Measurements from ENCODE around the gene NEUROD2.

Gene NEUROD2

GRCh38 chr17:39581071-39581758 is 26.5 kb downstream of the NEUROD2 start:
- H3K27ac ChIP-seq: no peak overlapping the region
- no peaks in the 10 kb centered on the region for H3K9me3 ChIP-seq
- H3K4me1 ChIP-seq (ENCODE audit: control insufficient read depth in 1 of 2, insufficient read depth in 1 of 2, low read depth in 1 of 2, low read length in 1 of 2): no peaks in the 10 kb centered on the region
- TF ChIP-seq, protein P1, sequence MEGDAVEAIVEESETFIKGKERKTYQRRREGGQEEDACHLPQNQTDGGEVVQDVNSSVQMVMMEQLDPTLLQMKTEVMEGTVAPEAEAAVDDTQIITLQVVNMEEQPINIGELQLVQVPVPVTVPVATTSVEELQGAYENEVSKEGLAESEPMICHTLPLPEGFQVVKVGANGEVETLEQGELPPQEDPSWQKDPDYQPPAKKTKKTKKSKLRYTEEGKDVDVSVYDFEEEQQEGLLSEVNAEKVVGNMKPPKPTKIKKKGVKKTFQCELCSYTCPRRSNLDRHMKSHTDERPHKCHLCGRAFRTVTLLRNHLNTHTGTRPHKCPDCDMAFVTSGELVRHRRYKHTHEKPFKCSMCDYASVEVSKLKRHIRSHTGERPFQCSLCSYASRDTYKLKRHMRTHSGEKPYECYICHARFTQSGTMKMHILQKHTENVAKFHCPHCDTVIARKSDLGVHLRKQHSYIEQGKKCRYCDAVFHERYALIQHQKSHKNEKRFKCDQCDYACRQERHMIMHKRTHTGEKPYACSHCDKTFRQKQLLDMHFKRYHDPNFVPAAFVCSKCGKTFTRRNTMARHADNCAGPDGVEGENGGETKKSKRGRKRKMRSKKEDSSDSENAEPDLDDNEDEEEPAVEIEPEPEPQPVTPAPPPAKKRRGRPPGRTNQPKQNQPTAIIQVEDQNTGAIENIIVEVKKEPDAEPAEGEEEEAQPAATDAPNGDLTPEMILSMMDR (IDR thresholded peaks at IDR 0.05): no peak
- no peaks in the 10 kb centered on the region for H3K36me3 ChIP-seq
- peaks cover 42% of the 10 kb centered on the region for H3K27me3 ChIP-seq
- no peak overlapping the region for H3K4me3 ChIP-seq (ENCODE audit: low read depth in 1 of 2, low read length in 1 of 2)

GRCh38 chr17:39580082-39580468 is 27.6 kb downstream of the NEUROD2 start:
- no peaks in the 10 kb centered on the region for H3K9me3 ChIP-seq
- no peak overlapping the region for H3K27ac ChIP-seq
- no peaks in the 10 kb centered on the region for H3K4me1 ChIP-seq (ENCODE audit: control insufficient read depth in 1 of 2, insufficient read depth in 1 of 2, low read depth in 1 of 2, low read length in 1 of 2)
- TF ChIP-seq, protein P1 (IDR thresholded peaks at IDR 0.05): no peak
- peaks cover 53% of the 10 kb centered on the region for H3K27me3 ChIP-seq
- no peaks in the 10 kb centered on the region for H3K36me3 ChIP-seq
- H3K4me3 ChIP-seq (ENCODE audit: low read depth in 1 of 2, low read length in 1 of 2): no peak overlapping the region

GRCh38 chr17:39579318-39580081 is 28.2 kb downstream of the NEUROD2 start:
- H3K27ac ChIP-seq: no peak overlapping the region
- no peak overlapping the region for H3K4me3 ChIP-seq (ENCODE audit: low read depth in 1 of 2, low read length in 1 of 2)
- H3K9me3 ChIP-seq: no peaks in the 10 kb centered on the region
- H3K27me3 ChIP-seq: peaks cover 59% of the 10 kb centered on the region
- no peaks in the 10 kb centered on the region for H3K4me1 ChIP-seq (ENCODE audit: control insufficient read depth in 1 of 2, insufficient read depth in 1 of 2, low read depth in 1 of 2, low read length in 1 of 2)
- TF ChIP-seq, protein P1 (IDR thresholded peaks at IDR 0.05): no peak
- H3K36me3 ChIP-seq: no peaks in the 10 kb centered on the region

DNA sequence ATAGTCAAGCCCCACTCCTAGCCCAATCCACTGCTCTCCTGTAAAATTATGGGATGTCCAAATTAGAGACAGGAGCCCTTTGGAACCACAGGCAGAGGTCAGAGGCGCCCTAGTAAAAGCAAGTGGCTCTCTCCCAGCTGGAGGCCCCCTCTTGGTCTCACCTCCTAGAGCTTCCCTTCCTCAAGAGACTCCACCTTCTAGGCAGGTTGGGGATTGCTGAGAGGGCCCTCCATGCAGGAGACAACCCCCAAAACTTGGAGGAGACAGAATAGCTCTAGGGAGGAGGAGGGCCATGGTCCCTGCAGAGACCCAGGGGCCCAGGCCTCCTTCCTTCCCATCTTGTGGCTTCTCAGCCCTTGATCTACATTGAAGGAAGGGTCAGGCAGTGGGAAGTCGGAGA is 29.4 kb downstream of the NEUROD2 start:
- Histone ChIP-seq H3K27me3 (peaks cover 71% of the 10 kb centered on the region), H3K4me3 (ENCODE audit: low read depth in 1 of 2, low read length in 1 of 2) (no peak overlapping the region), H3K36me3 (no peaks in the 10 kb centered on the region), H3K27ac (no peak overlapping the region), H3K9me3 (no peaks in the 10 kb centered on the region), H3K4me1 (ENCODE audit: control insufficient read depth in 1 of 2, insufficient read depth in 1 of 2, low read depth in 1 of 2, low read length in 1 of 2) (peaks cover 5 to 7% of the 10 kb centered on the region in 2 experiments)
- TF ChIP-seq, protein P1 (IDR thresholded peaks at IDR 0.05): no peak

- Histone ChIP-seq H3K36me3 (peaks cover 16% of the 10 kb centered on the region), H3K4me3 (ENCODE audit: low read depth in 1 of 2, low read length in 1 of 2) (no peak overlapping the region), H3K27me3 (peaks cover 84% of the 10 kb centered on the region), H3K27ac (no peak overlapping the region), H3K4me1 (ENCODE audit: control insufficient read depth in 1 of 2, insufficient read depth in 1 of 2, low read depth in 1 of 2, low read length in 1 of 2) (peaks cover 5 to 7% of the 10 kb centered on the region in 2 experiments), H3K9me3 (no peaks in the 10 kb centered on the region)
- TF ChIP-seq, protein P1 (IDR thresholded peaks at IDR 0.05): no peak
Measured at GRCh38 chr17:39576187-39576586, 31.5 kb downstream of the NEUROD2 start.

Measured in neutrophil (primary cell).